ENCODE data around the gene CSF1.

- no peak for TF ChIP-seq CTCF (IDR thresholded peaks at IDR 0.05 in 2 of 3, conservative IDR thresholded peaks at IDR 0.05 in 1 of 3; ENCODE audit: borderline replicate concordance in 1 of 3, insufficient read depth in 1 of 3, low read depth in 2 of 3, low read length in 2 of 3)
- TF ChIP-seq POLR2A (IDR thresholded peaks at IDR 0.05; ENCODE audit: borderline replicate concordance, extremely low read depth, insufficient read depth, insufficient read length) = no peak
- TF ChIP-seq POLR2AphosphoS5 (IDR thresholded peaks at IDR 0.05; ENCODE audit: low read depth, low read length) = no peak
- no peak for TF ChIP-seq FOSL1 (IDR thresholded peaks at IDR 0.05; ENCODE audit: low read depth)
- TF ChIP-seq, protein P1, sequence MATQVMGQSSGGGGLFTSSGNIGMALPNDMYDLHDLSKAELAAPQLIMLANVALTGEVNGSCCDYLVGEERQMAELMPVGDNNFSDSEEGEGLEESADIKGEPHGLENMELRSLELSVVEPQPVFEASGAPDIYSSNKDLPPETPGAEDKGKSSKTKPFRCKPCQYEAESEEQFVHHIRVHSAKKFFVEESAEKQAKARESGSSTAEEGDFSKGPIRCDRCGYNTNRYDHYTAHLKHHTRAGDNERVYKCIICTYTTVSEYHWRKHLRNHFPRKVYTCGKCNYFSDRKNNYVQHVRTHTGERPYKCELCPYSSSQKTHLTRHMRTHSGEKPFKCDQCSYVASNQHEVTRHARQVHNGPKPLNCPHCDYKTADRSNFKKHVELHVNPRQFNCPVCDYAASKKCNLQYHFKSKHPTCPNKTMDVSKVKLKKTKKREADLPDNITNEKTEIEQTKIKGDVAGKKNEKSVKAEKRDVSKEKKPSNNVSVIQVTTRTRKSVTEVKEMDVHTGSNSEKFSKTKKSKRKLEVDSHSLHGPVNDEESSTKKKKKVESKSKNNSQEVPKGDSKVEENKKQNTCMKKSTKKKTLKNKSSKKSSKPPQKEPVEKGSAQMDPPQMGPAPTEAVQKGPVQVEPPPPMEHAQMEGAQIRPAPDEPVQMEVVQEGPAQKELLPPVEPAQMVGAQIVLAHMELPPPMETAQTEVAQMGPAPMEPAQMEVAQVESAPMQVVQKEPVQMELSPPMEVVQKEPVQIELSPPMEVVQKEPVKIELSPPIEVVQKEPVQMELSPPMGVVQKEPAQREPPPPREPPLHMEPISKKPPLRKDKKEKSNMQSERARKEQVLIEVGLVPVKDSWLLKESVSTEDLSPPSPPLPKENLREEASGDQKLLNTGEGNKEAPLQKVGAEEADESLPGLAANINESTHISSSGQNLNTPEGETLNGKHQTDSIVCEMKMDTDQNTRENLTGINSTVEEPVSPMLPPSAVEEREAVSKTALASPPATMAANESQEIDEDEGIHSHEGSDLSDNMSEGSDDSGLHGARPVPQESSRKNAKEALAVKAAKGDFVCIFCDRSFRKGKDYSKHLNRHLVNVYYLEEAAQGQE (IDR thresholded peaks at IDR 0.05; ENCODE audit: low read depth) = no peak
- TF ChIP-seq, protein P2, sequence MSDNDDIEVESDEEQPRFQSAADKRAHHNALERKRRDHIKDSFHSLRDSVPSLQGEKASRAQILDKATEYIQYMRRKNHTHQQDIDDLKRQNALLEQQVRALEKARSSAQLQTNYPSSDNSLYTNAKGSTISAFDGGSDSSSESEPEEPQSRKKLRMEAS (IDR thresholded peaks at IDR 0.05) = no peak
- TF ChIP-seq RAD21 (IDR thresholded peaks at IDR 0.05; ENCODE audit: low read depth) = no peak
- TF ChIP-seq YY1 (IDR thresholded peaks at IDR 0.05; ENCODE audit: extremely low read depth, insufficient replicate concordance, low read depth, low read length) = no peak
- no peak for TF ChIP-seq EZH2 (IDR thresholded peaks at IDR 0.05)
- TF ChIP-seq SIN3A (IDR thresholded peaks at IDR 0.05; ENCODE audit: low read depth) = no peak
Observed at GRCh38 chr1:109889094-109889493, 21.6 kb upstream of the CSF1 start.
